HG02840 (cell line): ENCODE results near the gene CISD2.
"Not testable (repeated sequence)": the region's sequence is repeated elsewhere in the genome, so short reads cannot be mapped to it uniquely, and the experiment has no call there.

Experiments
- ATAC-seq: cut with Tn5 transposase; IDR thresholded peaks from one replicate; pipeline ENCODE4 v1.9.1; 2021; ENCODE audit warnings: mild to moderate bottlenecking, moderate library complexity, moderate number of reproducible peaks; ENCODE audit not compliant: unreplicated experiment, low FRiP score

Gene CISD2

GRCh38 chr4:102897610-102898009, 28.8 kb downstream of the CISD2 start:
- not testable (repeated sequence) for ATAC-seq

GRCh38 chr4:102901804-102902203, 33.0 kb downstream of the CISD2 start:
- ATAC-seq = no peak

DNA sequence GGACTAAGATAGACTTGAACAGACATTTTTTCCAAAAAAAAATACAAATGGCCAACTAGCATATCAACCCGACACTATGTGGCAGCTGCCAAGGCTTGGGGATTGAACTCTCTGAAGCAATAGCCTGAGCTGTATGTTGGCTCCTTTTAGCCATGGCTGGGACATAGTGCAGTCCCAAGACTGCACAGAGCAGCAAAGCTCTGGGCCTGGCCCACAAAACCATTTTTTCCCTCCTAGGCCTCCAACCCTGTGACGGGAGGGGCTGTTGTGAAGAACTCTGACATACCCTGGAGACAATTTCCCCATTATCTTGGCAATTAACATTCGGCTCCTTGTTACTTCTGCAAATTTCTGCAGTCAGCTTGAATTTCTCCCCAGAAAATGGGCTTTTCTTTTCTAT, 50.1 kb downstream of the CISD2 start:
- no peak for ATAC-seq

DNA sequence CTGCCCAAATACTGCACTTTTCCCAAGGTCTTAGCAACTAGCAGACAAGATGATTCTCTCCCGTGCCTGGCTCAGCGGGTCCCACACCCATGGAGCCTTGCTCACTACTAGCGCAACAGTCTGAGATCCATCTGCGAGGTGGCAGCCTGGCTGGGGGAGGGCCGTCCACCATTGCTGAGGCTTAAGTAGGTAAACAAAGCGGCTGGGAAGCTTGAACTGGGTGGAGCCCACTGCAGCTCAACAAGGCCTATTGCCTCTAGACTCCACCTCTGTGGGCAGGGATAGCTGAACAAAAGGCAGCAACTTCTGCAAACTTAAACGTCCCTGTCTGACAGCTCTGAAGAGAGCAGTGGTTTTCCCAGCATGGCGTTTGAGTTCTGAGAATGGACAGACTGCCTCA, 50.9 kb downstream of the CISD2 start:
- ATAC-seq = not testable (repeated sequence)

- ATAC-seq = no peak
Measured at GRCh38 chr4:102935716-102936115, 66.9 kb downstream of the CISD2 start.

DNA sequence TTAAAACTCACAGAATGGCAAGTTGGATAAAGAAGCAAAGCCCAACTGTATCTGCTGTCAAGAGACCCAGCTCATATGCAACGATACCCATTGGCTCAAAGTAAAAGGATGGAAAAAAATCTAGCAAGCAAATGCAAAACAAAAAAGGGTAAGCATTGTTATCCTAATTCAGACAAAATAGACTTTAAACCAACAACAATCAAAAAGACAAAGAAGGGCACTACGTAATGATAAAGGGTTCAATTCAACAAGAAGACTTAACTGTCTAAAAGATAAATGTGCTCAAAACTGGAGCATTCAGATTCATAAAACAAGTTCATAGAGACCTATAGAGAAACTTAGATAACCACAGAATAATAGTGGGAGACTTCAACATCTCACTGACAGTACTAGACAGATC, 69.3 kb downstream of the CISD2 start:
- not testable (repeated sequence) for ATAC-seq
